ENCODE results near the gene SAMD15.
"Not testable (repeated sequence)": the region's sequence is repeated elsewhere in the genome, so short reads cannot be mapped to it uniquely, and the experiment has no call there.

The SAMD15 gene

GRCh38 chr14:77376771-77377501 lies at the start of gene SAMD15, which contains the start of gene TMED8:
Gene SAMD15, plus strand, starts transcription at chr14:77377379. Its CDS starts 40 bp downstream, at chr14:77377419.
Gene TMED8, minus strand, starts transcription at chr14:77377094. Its CDS starts 41 bp downstream, at chr14:77377053.
- peak; percentile 87 for DNase-seq

- DNase-seq: no peak
Measured at GRCh38 chr14:77329872-77330271, 47.3 kb upstream of the SAMD15 start.

GRCh38 chr14:77335576-77335975 lies 41.6 kb upstream of the SAMD15 start:
- no peak for DNase-seq

GRCh38 chr14:77337255-77337654 lies 39.9 kb upstream of the SAMD15 start:
- DNase-seq: not testable (repeated sequence)

- no peak for DNase-seq
Measured at GRCh38 chr14:77337880-77338279, 39.3 kb upstream of the SAMD15 start.

GRCh38 chr14:77338302-77338701 lies 38.9 kb upstream of the SAMD15 start:
- DNase-seq: no peak

- no peak for DNase-seq
Measured at GRCh38 chr14:77339407-77339806, 37.8 kb upstream of the SAMD15 start.

- no peak for DNase-seq
Measured at GRCh38 chr14:77340389-77340788, 36.8 kb upstream of the SAMD15 start.

GRCh38 chr14:77342726-77343397 lies 34.3 kb upstream of the SAMD15 start:
- DNase-seq: no peak

GRCh38 chr14:77343662-77344061 lies 33.5 kb upstream of the SAMD15 start:
- DNase-seq: no peak

GRCh38 chr14:77344377-77344996 lies 32.7 kb upstream of the SAMD15 start:
- no peak for DNase-seq

- no peak for DNase-seq
Measured at GRCh38 chr14:77346495-77346894, 30.7 kb upstream of the SAMD15 start.

- no peak for DNase-seq
Measured at GRCh38 chr14:77347751-77348150, 29.4 kb upstream of the SAMD15 start.

GRCh38 chr14:77353469-77354141 lies 23.6 kb upstream of the SAMD15 start:
- DNase-seq: no peak

GRCh38 chr14:77355811-77356210 lies 21.4 kb upstream of the SAMD15 start:
- no peak for DNase-seq

- DNase-seq: no peak
Measured at GRCh38 chr14:77356899-77357298, 20.3 kb upstream of the SAMD15 start.

GRCh38 chr14:77359626-77360025 lies 17.6 kb upstream of the SAMD15 start:
- DNase-seq: no peak

GRCh38 chr14:77364146-77364545 lies 13.0 kb upstream of the SAMD15 start:
- no peak for DNase-seq

- no peak for DNase-seq
Measured at GRCh38 chr14:77369285-77369684, 7.9 kb upstream of the SAMD15 start.

- peak; percentile 51 for DNase-seq
Measured at GRCh38 chr14:77372304-77372841, 4.8 kb upstream of the SAMD15 start.

- DNase-seq: no peak
Measured at GRCh38 chr14:77375164-77375950, 1.8 kb upstream of the SAMD15 start.
